ENCODE data around the gene DPP4. TPM values are rescaled to one million over a fixed set of nuclear protein-coding genes. Genes with fewer than 3 reads are reported as not detected.
"Not testable (repeated sequence)": the region's sequence is repeated elsewhere in the genome, so short reads cannot be mapped to it uniquely, and the experiment has no call there.

Gene DPP4
- total RNA-seq, 1 experiment from 2014 or later, result 2.8 TPM

DNA sequence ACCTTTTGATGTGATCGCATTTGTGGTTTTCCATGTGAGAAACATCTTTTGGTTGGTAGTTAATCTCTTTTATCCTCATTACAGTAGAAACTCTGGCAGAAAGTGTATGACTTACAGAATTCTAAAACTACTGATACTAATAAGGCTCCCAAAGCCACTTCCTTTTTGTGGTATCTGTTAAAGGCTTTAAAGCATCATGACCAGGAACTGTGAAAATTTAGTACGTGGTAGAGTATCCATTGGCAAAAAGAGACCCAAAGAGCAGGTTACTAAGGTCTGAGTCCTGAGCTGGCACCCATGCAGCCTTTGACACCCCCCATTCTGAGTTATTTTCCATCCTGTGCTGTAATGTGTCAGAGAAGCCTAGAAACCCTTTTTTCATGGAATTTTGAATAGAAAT lies 94.5 kb downstream of the DPP4 start:
- H2BK12ac ChIP-seq (ENCODE audit: insufficient read length, low read depth, low read length), result no peak overlapping the region
- no peak overlapping the region for H2BK5ac ChIP-seq (ENCODE audit: insufficient read length, low read length)
- peaks cover 2% of the 10 kb centered on the region; the same call in 1 of the 2 replicates for H3K4me1 ChIP-seq (ENCODE audit: insufficient read depth, low read length)
- no peak overlapping the region for H2AFZ ChIP-seq (ENCODE audit: low read length)
- no peaks in the 10 kb centered on the region for H3K9me3 Mint-ChIP-seq
- no peaks in the 10 kb centered on the region for H3K9me3 ChIP-seq (ENCODE audit: control insufficient read depth, low read depth, low read length)
- no peak overlapping the region for H3K4me3 Mint-ChIP-seq
- H3K27me3 ChIP-seq (ENCODE audit: insufficient read depth, low read length), result no peaks in the 10 kb centered on the region
- H2BK120ac ChIP-seq (ENCODE audit: low read depth, low read length, poor library complexity, severe bottlenecking), result no peak overlapping the region
- no peak overlapping the region for H4K8ac ChIP-seq (replicated peaks; ENCODE audit: insufficient read length, low read depth, low read length)
- H3K36me3 Mint-ChIP-seq (ENCODE audit: insufficient read depth in 1 of 3, low read depth in 3 of 3), result no peaks in the 10 kb centered on the region
- no CpG with 5 or more reads among the region's 2 CpGs for WGBS (ENCODE audit: extremely low coverage, insufficient read length, low lambda C conversion rate)
- H3K27me3 Mint-ChIP-seq (ENCODE audit: low read depth), result no peaks in the 10 kb centered on the region
- H3K27ac Mint-ChIP-seq, result no peak overlapping the region
- H3K9ac ChIP-seq (ENCODE audit: extremely low read depth, insufficient read length, low read length), result no peak overlapping the region
- H2AK5ac ChIP-seq (ENCODE audit: insufficient read length, low read length), result no peak overlapping the region
- H3K23ac ChIP-seq (ENCODE audit: insufficient read length, low read depth, low read length), result no peak overlapping the region
- no peak overlapping the region for H3T11ph ChIP-seq (ENCODE audit: low read length)
- H3K27ac ChIP-seq (ENCODE audit: insufficient read length, low read depth, low read length), result no peak overlapping the region
- no peaks in the 10 kb centered on the region for H4K20me1 ChIP-seq (ENCODE audit: control insufficient read depth, insufficient read depth, insufficient read length)
- H4K5ac ChIP-seq (ENCODE audit: insufficient read length, low read depth, low read length), result no peak overlapping the region
- no peak for DNase-seq
- H4K91ac ChIP-seq (ENCODE audit: insufficient read length, low read depth, low read length), result no peak overlapping the region
- H3K4me2 ChIP-seq (ENCODE audit: insufficient read depth, insufficient read length, low read length), result no peak overlapping the region
- no peak overlapping the region for H2BK15ac ChIP-seq (ENCODE audit: low read depth, low read length)
- no peak overlapping the region for H3K14ac ChIP-seq (ENCODE audit: insufficient read depth, low read length)
- H2BK20ac ChIP-seq (ENCODE audit: low read depth, low read length, poor library complexity, severe bottlenecking), result no peak overlapping the region
- H3K4ac ChIP-seq (ENCODE audit: low read depth, low read length), result no peak overlapping the region
- H3K4me1 Mint-ChIP-seq, result peaks cover 3 to 8% of the 10 kb centered on the region in 2 experiments
- H3K79me1 ChIP-seq (ENCODE audit: insufficient read depth, low read depth, low read length, poor library complexity, severe bottlenecking), result no peaks in the 10 kb centered on the region
- TF ChIP-seq, protein P1, sequence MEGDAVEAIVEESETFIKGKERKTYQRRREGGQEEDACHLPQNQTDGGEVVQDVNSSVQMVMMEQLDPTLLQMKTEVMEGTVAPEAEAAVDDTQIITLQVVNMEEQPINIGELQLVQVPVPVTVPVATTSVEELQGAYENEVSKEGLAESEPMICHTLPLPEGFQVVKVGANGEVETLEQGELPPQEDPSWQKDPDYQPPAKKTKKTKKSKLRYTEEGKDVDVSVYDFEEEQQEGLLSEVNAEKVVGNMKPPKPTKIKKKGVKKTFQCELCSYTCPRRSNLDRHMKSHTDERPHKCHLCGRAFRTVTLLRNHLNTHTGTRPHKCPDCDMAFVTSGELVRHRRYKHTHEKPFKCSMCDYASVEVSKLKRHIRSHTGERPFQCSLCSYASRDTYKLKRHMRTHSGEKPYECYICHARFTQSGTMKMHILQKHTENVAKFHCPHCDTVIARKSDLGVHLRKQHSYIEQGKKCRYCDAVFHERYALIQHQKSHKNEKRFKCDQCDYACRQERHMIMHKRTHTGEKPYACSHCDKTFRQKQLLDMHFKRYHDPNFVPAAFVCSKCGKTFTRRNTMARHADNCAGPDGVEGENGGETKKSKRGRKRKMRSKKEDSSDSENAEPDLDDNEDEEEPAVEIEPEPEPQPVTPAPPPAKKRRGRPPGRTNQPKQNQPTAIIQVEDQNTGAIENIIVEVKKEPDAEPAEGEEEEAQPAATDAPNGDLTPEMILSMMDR (conservative IDR thresholded peaks at IDR 0.05), result no peak
- H3K56ac ChIP-seq (ENCODE audit: insufficient read length, low read depth, low read length), result no peak overlapping the region
- H3K23me2 ChIP-seq (ENCODE audit: insufficient read length, low read depth, low read length, poor library complexity, severe bottlenecking), result no peaks in the 10 kb centered on the region
- H3K18ac ChIP-seq (ENCODE audit: insufficient read length, low read depth, low read length), result no peak overlapping the region
- H3K79me2 ChIP-seq (ENCODE audit: insufficient read depth, low read length), result no peaks in the 10 kb centered on the region

DNA sequence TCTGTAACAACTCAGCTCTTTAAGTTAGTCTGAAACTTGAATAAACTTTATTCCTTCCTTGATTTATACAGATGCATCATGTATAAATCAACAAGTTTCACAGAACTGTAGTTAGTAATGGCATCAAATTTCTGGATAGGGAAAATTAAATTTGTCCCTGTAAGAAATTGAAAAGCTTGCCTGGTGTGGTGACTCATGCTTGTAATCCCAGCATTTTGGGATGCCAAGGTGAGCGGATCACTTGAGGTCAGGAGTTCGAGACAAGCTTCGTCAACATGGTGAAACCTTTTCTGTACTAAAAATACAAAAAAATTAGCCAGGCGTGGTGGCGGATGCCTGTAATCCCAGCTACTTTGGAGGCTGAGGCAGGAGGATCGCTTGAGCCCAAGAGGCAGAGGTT lies 96.1 kb downstream of the DPP4 start:
- not testable (repeated sequence) for H3K4ac ChIP-seq (ENCODE audit: low read depth, low read length); H3K79me1 ChIP-seq (ENCODE audit: insufficient read depth, low read depth, low read length, poor library complexity, severe bottlenecking); H3K36me3 Mint-ChIP-seq (ENCODE audit: insufficient read depth in 1 of 3, low read depth in 3 of 3); H3K23me2 ChIP-seq (ENCODE audit: insufficient read length, low read depth, low read length, poor library complexity, severe bottlenecking); H3K56ac ChIP-seq (ENCODE audit: insufficient read length, low read depth, low read length); H2BK5ac ChIP-seq (ENCODE audit: insufficient read length, low read length); H3K4me1 ChIP-seq (ENCODE audit: insufficient read depth, low read length); H3K27me3 ChIP-seq (ENCODE audit: insufficient read depth, low read length); H4K8ac ChIP-seq (replicated peaks; ENCODE audit: insufficient read length, low read depth, low read length); H3K23ac ChIP-seq (ENCODE audit: insufficient read length, low read depth, low read length); H2AFZ ChIP-seq (ENCODE audit: low read length); H3K4me2 ChIP-seq (ENCODE audit: insufficient read depth, insufficient read length, low read length); H3K14ac ChIP-seq (ENCODE audit: insufficient read depth, low read length); H3K4me3 Mint-ChIP-seq; H4K20me1 ChIP-seq (ENCODE audit: control insufficient read depth, insufficient read depth, insufficient read length); H4K5ac ChIP-seq (ENCODE audit: insufficient read length, low read depth, low read length); H3K18ac ChIP-seq (ENCODE audit: insufficient read length, low read depth, low read length); DNase-seq; H3K9ac ChIP-seq (ENCODE audit: extremely low read depth, insufficient read length, low read length); H3K9me3 Mint-ChIP-seq; H2AK5ac ChIP-seq (ENCODE audit: insufficient read length, low read length); H3K27me3 Mint-ChIP-seq (ENCODE audit: low read depth); H3K27ac Mint-ChIP-seq; H4K91ac ChIP-seq (ENCODE audit: insufficient read length, low read depth, low read length); H3K9me3 ChIP-seq (ENCODE audit: control insufficient read depth, low read depth, low read length); H3K79me2 ChIP-seq (ENCODE audit: insufficient read depth, low read length); H2BK12ac ChIP-seq (ENCODE audit: insufficient read length, low read depth, low read length); H3T11ph ChIP-seq (ENCODE audit: low read length); H2BK20ac ChIP-seq (ENCODE audit: low read depth, low read length, poor library complexity, severe bottlenecking); H2BK15ac ChIP-seq (ENCODE audit: low read depth, low read length); H3K27ac ChIP-seq (ENCODE audit: insufficient read length, low read depth, low read length); H2BK120ac ChIP-seq (ENCODE audit: low read depth, low read length, poor library complexity, severe bottlenecking); H3K4me1 Mint-ChIP-seq
- WGBS (ENCODE audit: extremely low coverage, insufficient read length, low lambda C conversion rate), result no CpG with 5 or more reads among the region's 6 CpGs

Data from H9 (cell line).